Measurements from ENCODE around the gene MMADHC.

The MMADHC gene

GRCh38 chr2:149596471-149596870, 8.9 kb upstream of the MMADHC start:
- TF ChIP-seq CTCF (IDR thresholded peaks at IDR 0.05; ENCODE audit: borderline replicate concordance, control extremely low read depth, extremely low read depth, insufficient read depth, missing control alignments) = no peak
- no peak for DNase-seq (ENCODE audit: low spot score)
- in situ Hi-C loops (cut with MboI; ENCODE audit: low sequenced_read_pairs, unreplicated experiment) = loop anchor here (10.0 to 25.0 kb wide), 3 partner anchors 888 to 1641 kb away; partner anchors contain the start of gene RND3

GRCh38 chr2:149595056-149595963, 7.7 kb upstream of the MMADHC start:
- TF ChIP-seq CTCF (IDR thresholded peaks at IDR 0.05; ENCODE audit: borderline replicate concordance, control extremely low read depth, extremely low read depth, insufficient read depth, missing control alignments) = no peak
- no peak for DNase-seq (ENCODE audit: low spot score)
- in situ Hi-C loops (cut with MboI; ENCODE audit: low sequenced_read_pairs, unreplicated experiment) = loop anchor here (10.0 to 25.0 kb wide), 3 partner anchors 889 to 1642 kb away; partner anchors contain the start of gene RND3

GRCh38 chr2:149594411-149594810, 6.8 kb upstream of the MMADHC start:
- in situ Hi-C loops (cut with MboI; ENCODE audit: low sequenced_read_pairs, unreplicated experiment) = loop anchor here (10.0 to 25.0 kb wide), 3 partner anchors 890 to 1643 kb away; partner anchors contain the start of gene RND3
- TF ChIP-seq CTCF (IDR thresholded peaks at IDR 0.05; ENCODE audit: borderline replicate concordance, control extremely low read depth, extremely low read depth, insufficient read depth, missing control alignments) = no peak
- DNase-seq (ENCODE audit: low spot score) = no peak

GRCh38 chr2:149587950-149588487, 444 bp upstream of the MMADHC start:
- DNase-seq (ENCODE audit: low spot score) = no peak
- no peak for TF ChIP-seq CTCF (IDR thresholded peaks at IDR 0.05; ENCODE audit: borderline replicate concordance, control extremely low read depth, extremely low read depth, insufficient read depth, missing control alignments)
- in situ Hi-C loops (cut with MboI; ENCODE audit: low sequenced_read_pairs, unreplicated experiment) = loop anchor here (25.0 kb wide), 2 partner anchors 1449 to 1649 kb away; no protein-coding TSS in a partner anchor

- no peak for DNase-seq (ENCODE audit: low spot score)
- TF ChIP-seq CTCF (IDR thresholded peaks at IDR 0.05; ENCODE audit: borderline replicate concordance, control extremely low read depth, extremely low read depth, insufficient read depth, missing control alignments) = no peak
- in situ Hi-C loops (cut with MboI; ENCODE audit: low sequenced_read_pairs, unreplicated experiment) = loop anchor here (25.0 kb wide), 2 partner anchors 1450 to 1650 kb away; no protein-coding TSS in a partner anchor
Observed at GRCh38 chr2:149586898-149587219, 716 bp downstream of the MMADHC start.

- no peak for DNase-seq (ENCODE audit: low spot score)
- no peak for TF ChIP-seq CTCF (IDR thresholded peaks at IDR 0.05; ENCODE audit: borderline replicate concordance, control extremely low read depth, extremely low read depth, insufficient read depth, missing control alignments)
- in situ Hi-C loops (cut with MboI; ENCODE audit: low sequenced_read_pairs, unreplicated experiment) = loop anchor here (25.0 kb wide), 2 partner anchors 1451 to 1651 kb away; no protein-coding TSS in a partner anchor
Observed at GRCh38 chr2:149586063-149586462, 1.5 kb downstream of the MMADHC start.
